GM18907 (cell line): ENCODE results near the gene MYB.
"Not testable (repeated sequence)": the region's sequence is repeated elsewhere in the genome, so short reads cannot be mapped to it uniquely, and the experiment has no call there.

ENCODE experiments used
- ATAC-seq: cut with Tn5 transposase; IDR thresholded peaks from one replicate; pipeline ENCODE4 v1.9.1; 2021; ENCODE audit warnings: mild to moderate bottlenecking, moderate library complexity; ENCODE audit not compliant: unreplicated experiment

Gene MYB

GRCh38 chr6:135243871-135244796 is 63.0 kb downstream of the MYB start:
- ATAC-seq = no peak

DNA sequence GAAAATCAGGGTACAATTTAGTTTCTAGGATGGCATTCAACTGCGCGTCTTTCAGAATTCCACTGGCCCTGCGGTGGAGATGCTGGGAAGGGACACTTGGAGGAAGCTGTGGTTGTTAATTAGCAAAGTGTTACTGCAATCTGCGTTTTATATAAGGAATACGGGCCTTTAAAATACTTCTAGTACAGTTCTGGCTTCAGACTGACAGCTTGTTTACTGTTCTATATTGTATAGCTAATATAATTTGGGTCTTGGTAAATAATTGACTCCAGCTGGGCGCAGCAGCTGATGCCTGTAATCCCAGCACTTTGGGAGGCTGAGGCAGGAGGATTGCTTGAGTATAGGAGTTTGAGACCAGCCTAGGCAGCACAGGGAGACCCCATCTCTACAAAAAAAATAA is 63.7 kb downstream of the MYB start:
- no peak for ATAC-seq

- not testable (repeated sequence) for ATAC-seq
These were observed 65.4 kb downstream of the MYB start for GRCh38 chr6:135246412-135247012.

GRCh38 chr6:135250234-135250633 is 69.1 kb downstream of the MYB start:
- no peak for ATAC-seq

DNA sequence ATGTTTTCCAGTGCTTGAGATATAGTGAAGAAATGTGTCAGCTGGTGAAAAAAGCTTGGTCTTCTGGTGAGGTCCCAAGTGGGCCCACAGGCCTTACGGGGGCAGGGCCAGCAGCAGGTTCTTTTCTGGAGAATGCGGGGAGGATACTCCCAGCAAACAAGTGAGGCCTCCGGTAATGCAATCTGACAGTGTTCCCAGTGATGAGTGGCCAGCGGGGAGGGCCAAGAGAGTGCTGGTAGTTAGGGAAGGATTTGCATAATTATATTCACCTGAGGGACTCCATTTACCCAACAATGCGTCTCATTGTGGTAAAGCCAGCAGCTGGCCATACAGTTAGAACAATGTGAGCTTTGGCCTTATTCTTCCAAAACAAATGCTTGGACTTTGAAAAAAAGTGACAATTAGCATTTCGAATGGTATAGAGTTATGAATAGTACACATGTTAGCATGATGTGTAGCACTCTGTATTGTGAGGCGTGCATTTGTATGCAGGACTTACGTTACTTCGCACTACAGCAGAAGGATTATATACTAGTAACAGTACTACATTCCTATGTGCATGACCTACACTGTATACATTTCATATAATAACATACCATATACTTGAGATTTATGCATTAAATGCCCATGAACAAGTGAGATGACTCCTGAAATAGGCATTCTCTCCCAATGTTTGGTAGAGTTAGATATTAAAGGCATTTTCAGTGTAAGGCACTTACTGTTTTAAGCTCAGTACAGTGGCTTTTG is 69.8 kb downstream of the MYB start:
- no peak for ATAC-seq

- no peak for ATAC-seq
These were observed 70.7 kb downstream of the MYB start for GRCh38 chr6:135251498-135252441.

DNA sequence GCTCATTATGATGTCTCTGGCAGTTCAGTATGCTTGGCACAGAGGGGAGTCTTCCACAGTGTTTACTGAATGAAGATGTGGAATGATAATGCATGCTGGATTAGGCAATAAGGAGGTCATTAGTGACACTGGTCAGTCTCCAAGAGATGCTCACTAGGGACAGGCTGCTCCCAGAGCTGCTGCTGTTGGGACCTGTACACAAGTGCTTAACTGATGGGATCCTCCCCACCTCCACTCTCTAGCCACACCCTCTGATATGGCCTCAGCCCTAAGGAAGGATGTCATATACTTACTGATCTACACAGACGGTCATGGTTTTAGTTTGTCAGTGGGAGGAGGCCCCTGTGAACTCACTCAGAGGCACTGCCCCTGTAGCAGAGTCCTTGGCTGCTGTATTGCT is 73.4 kb downstream of the MYB start:
- no peak for ATAC-seq

DNA sequence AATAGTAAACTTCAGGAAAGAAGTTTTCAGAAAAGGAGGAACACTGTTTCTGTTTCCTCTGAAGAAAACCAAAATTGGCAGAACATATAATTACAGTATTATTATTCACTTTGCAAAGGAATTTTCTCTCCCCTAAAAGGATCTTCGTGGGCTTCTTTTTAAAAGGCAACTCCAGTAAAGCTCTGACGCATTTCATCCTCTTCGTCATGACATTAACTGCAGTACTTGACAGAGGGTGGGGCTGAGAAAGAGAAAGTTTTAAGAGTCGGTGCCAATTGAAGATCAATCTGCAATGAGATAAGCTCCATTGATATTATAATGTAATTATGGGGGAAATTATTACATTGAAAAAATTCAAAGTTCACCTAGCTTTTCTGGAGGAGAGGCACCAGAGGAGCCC is 75.8 kb downstream of the MYB start:
- no peak for ATAC-seq

DNA sequence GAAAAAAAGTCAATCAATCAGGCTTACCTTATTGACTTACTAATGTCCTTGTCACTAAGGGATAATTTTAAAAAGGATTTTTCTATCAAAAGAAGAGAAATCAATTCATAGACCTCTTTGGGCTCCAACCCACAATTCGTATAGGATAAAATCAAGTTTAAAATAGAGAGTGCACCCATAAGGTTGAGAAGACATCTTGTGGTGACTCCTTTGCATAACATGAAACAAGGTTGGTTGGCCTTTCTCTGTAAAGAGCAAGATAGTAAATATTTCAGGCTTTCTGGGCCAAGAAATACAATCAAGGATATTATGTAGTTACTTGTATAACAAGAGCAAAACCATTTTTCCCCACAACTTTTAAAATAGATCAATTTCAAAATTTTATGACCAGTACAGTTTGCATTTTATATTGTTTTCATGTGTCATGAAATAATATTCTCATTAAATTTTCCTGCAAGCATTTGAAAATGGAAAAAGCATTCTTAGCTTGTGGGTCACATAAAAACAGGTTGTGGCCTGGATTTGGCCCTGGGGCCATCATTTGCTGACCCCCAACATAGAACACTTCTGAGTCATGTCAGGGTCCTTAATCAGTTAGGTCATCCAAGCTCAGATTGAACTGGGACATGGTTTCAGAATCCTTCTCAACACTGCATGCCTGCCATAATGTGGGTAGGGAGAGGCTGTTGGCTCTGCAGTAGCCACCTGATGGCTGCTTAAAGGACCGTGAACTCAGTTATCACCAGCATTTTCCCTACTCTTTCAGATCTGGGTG is 76.7 kb downstream of the MYB start:
- ATAC-seq = no peak

GRCh38 chr6:135258970-135259369 is 77.9 kb downstream of the MYB start:
- ATAC-seq = no peak

GRCh38 chr6:135260612-135261011 is 79.5 kb downstream of the MYB start:
- no peak for ATAC-seq

GRCh38 chr6:135261872-135262725 is 81.0 kb downstream of the MYB start:
- no peak for ATAC-seq

DNA sequence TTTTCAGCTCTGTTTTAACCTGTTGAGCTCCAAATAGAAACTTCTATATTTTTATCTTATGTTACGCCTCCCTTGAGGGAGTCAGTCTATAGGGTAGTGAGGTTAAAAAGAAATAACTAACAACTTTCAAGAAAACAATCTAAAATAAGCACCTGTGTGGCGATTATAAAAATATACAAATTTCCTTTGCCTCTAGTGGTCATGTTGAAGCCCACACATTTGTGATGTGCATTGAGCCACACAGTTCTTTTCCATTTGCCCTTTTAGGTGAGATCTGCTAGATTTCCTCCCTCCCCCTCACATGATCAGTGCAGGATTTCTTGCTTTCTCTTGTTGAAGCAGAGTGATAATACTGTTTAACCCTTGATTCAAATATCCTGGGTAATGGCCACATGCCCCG is 84.2 kb downstream of the MYB start:
- ATAC-seq = no peak

DNA sequence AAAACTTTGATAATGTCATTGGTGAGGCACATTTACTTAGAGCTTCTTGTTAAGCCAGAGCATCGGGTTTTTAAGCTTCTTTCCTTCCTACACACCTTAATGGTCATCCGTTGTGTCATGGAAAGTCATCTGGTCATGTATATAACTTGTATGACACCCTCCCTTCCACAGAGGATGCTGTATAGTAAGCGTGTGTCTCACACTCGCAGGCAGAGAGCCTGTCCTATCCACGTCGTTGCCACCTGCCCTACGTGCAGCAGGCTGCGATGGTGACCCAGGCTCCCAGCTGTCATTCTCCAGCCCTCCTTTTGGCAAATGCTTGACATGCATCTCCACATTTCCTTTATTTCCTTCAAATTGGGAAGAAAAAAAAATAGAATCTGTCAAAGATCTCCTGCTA is 85.6 kb downstream of the MYB start:
- ATAC-seq = no peak

DNA sequence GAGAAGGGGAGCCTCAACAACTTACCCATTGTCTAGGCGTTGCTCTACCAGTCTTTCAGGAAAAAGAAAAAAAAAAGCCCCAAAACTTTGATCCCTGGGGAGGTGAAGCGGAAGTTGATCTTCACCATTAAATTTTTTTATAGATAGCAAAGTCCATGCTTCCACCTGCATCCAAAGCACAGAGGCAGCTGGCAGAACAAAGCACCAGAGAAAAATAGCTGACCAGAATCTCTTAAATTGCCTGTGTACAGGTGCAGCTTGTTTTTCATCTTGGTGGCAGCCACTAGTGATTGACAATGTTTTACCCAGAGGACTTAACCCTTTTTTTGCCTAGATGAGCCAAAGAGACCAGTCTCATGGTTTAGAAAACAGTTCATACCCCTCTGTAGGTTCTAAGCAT is 86.0 kb downstream of the MYB start:
- no peak for ATAC-seq

DNA sequence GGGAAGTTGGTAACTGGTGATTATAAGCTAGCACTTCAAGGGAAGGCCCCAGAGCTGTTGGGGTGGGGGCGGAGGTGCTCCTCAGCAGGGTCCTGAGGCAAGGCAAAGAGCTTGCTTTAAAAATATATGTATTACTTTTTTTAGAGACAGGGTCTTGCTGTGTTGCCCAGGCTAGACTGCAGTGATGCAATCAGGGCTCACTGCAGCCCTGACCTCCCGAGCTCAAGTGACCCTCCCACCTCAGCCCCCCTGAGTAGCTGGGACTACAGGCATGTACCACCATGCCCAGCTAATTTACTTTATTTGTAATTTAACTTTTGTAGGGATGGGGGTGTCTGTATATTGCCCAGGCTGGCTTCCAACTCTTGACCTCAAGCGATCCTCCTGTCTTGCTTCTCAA is 87.2 kb downstream of the MYB start:
- ATAC-seq = no peak

GRCh38 chr6:135268740-135269139 is 87.6 kb downstream of the MYB start:
- ATAC-seq = no peak
